Measurements from ENCODE around the gene ZNF280C.
A peak's percentile ranks its signal among the peaks of the same experiment; 100 is the strongest.

ZNF280C gene

GRCh38 chrX:130165703-130166502, 102.8 kb downstream of the ZNF280C start, which contains the start of gene AIFM1:
TSS of gene AIFM1 (minus strand) at chrX:130165841. CDS start at chrX:130165656, 185 bp downstream.
- Histone ChIP-seq H3K4me3 (ENCODE audit: low read depth, low read length) (peak within 1 kb of the TSS; percentile 64), H3K9me3 (ENCODE audit: control insufficient read depth, insufficient read depth, low read depth, low read length) (no peaks in the 10 kb centered on the region), H3K4me1 (ENCODE audit: control insufficient read depth, insufficient read depth, low read length) (peaks cover 12% of the 10 kb centered on the region), H3K36me3 (ENCODE audit: control insufficient read depth in 2 of 2, insufficient read depth in 1 of 2, low read length in 2 of 2) (no peaks in the 10 kb centered on the region), H3K27ac (ENCODE audit: extremely low read depth, low read depth, low read length) (peak within 1 kb of the TSS; percentile 83)
- CTCF ChIA-PET = interaction anchor here (0.5 to 0.6 kb wide), 3 partner anchors 27 to 88 kb away, joined by 3 to 4 read pairs (median 3); no protein-coding TSS in a partner anchor
- POLR2A ChIA-PET = interaction anchor here (0.7 to 2.2 kb wide), 13 partner anchors 8 to 205 kb away, joined by 3 to 11 read pairs (median 4); partner anchors contain the start of gene ELF4
- TF ChIP-seq ZFP37 (tag by site-specific recombination; IDR thresholded peaks at IDR 0.05) (peak; percentile 62; the same call in 1 of the 2 replicates), OVOL3 (tag by site-specific recombination; IDR thresholded peaks at IDR 0.05) (no peak; the same call in 1 of the 2 replicates), ZBTB20 (tag by site-specific recombination; IDR thresholded peaks at IDR 0.05) (peak; percentile 28; the same call in 1 of the 2 replicates), ZNF654 (tag by site-specific recombination; IDR thresholded peaks at IDR 0.05; ENCODE audit: low read depth) (peak; percentile 22), ZBTB6 (tag by site-specific recombination; IDR thresholded peaks at IDR 0.05) (peak; percentile 93), ZNF544 (tag by site-specific recombination; IDR thresholded peaks at IDR 0.05) (no peak), ZNF791 (tag by site-specific recombination; IDR thresholded peaks at IDR 0.05) (no peak), ZNF624 (tag by site-specific recombination; IDR thresholded peaks at IDR 0.05) (no peak), ZSCAN30 (tag by site-specific recombination; IDR thresholded peaks at IDR 0.05) (peak; percentile 78), ZNF610 (tag by site-specific recombination; IDR thresholded peaks at IDR 0.05; ENCODE audit: borderline replicate concordance) (0 out of 2 replicates have a peak, but pooled peaks have one; percentile 70), GLIS2 (tag by site-specific recombination; IDR thresholded peaks at IDR 0.05) (0 out of 2 replicates have a peak, but pooled peaks have one; percentile 68), ZNF19 (tag by site-specific recombination; IDR thresholded peaks at IDR 0.05; ENCODE audit: low read depth) (no peak), ZBTB49 (tag by site-specific recombination; IDR thresholded peaks at IDR 0.05; ENCODE audit: low read depth) (no peak), ZNF843 (tag by site-specific recombination; IDR thresholded peaks at IDR 0.05) (peak; percentile 42; the same call in 1 of the 2 replicates), ZNF768 (tag by site-specific recombination; IDR thresholded peaks at IDR 0.05) (no peak), ZNF148 (tag by site-specific recombination; IDR thresholded peaks at IDR 0.05; ENCODE audit: borderline replicate concordance) (peak; percentile 33; the same call in 1 of the 2 replicates), ZNF2 (tag by site-specific recombination; IDR thresholded peaks at IDR 0.05) (peak; percentile 91), HOXA7 (CRISPR knock-in tag; IDR thresholded peaks at IDR 0.05; ENCODE audit: borderline replicate concordance) (no peak), ZNF626 (tag by site-specific recombination; IDR thresholded peaks at IDR 0.05) (no peak), ZNF10 (tag by site-specific recombination; IDR thresholded peaks at IDR 0.05) (peak; percentile 43; the same call in 1 of the 2 replicates), ZNF561 (tag by site-specific recombination; IDR thresholded peaks at IDR 0.05; ENCODE audit: borderline replicate concordance) (peak; percentile 89), ZNF121 (tag by site-specific recombination; IDR thresholded peaks at IDR 0.05) (0 out of 2 replicates have a peak, but pooled peaks have one; percentile 12), ZFP69B (tag by site-specific recombination; IDR thresholded peaks at IDR 0.05) (peak; percentile 89), ZBTB8A (tag by site-specific recombination; IDR thresholded peaks at IDR 0.05) (peak; percentile 2), KLF1 (tag by site-specific recombination; IDR thresholded peaks at IDR 0.05) (no peak), ZNF645 (tag by site-specific recombination; IDR thresholded peaks at IDR 0.05) (no peak), HOXD13 (CRISPR knock-in tag; IDR thresholded peaks at IDR 0.05; ENCODE audit: borderline replicate concordance) (no peak), ZNF292 (tag by site-specific recombination; IDR thresholded peaks at IDR 0.05; ENCODE audit: borderline replicate concordance, low read depth) (no peak), WT1 (tag by site-specific recombination; IDR thresholded peaks at IDR 0.05) (0 out of 2 replicates have a peak, but pooled peaks have one; percentile 15)

All from HEK293 (cell line).